ENCODE measurements around the gene USH1G.

GRCh38 chr17:74873037-74873873, 49.8 kb downstream of the USH1G start:
- TF ChIP-seq CTCF (optimal IDR thresholded peaks at IDR 0.05 in 1 of 3, IDR thresholded peaks at IDR 0.05 in 1 of 3, conservative IDR thresholded peaks at IDR 0.05 in 1 of 3; ENCODE audit: extremely low read depth in 1 of 3, insufficient read depth in 2 of 3, low read length in 3 of 3) (no peak), EZH2 (IDR thresholded peaks at IDR 0.05; ENCODE audit: low read length) (no peak)

Measured in keratinocyte (primary cell).